Tibial nerve (tissue), 4 donors: ENCODE data around the gene ACVR1B. TPM values are rescaled to one million over a fixed set of nuclear protein-coding genes. Genes with fewer than 3 reads are reported as not detected.

Source experiments
- DNase-seq, 2 donors: peaks; one replicate each; pipeline ENCODE4 v3.0.0-alpha.2; 2019; ENCODE audit warnings: low spot score in 2 of 2
- H3K27ac ChIP-seq, 4 donors: fragments of 200-600 bp; sonication (generic) in 3 of 4; one replicate each; pipeline ENCODE4 v1.5.1; 2017 to 2019; ENCODE audit warnings: mild to moderate bottlenecking in 1 of 4
- H3K27me3 ChIP-seq, 2 donors: fragments of 200-600 bp; sonication (generic) in 1 of 2; one replicate each; pipeline versions ENCODE4 v1.5.1 to v1.6.0; 2017 to 2019
- H3K36me3 ChIP-seq, 3 donors: fragments of 200-600 bp; sonication (generic); one replicate each; pipeline ENCODE4 v1.5.1; 2018 to 2019
- H3K4me1 ChIP-seq, 4 donors: fragments of 200-600 bp; sonication (generic) in 3 of 4; one replicate each; pipeline ENCODE4 v1.5.1; 2017 to 2019
- H3K4me3 ChIP-seq, 4 donors: fragments of 200-600 bp; sonication (generic) in 3 of 4; one replicate each; pipeline ENCODE4 v1.5.1; 2017 to 2019; ENCODE audit warnings: mild to moderate bottlenecking in 1 of 4, moderate library complexity in 1 of 4
- H3K9me3 ChIP-seq, 4 donors: fragments of 200-600 bp; sonication (generic) in 3 of 4; one replicate each; pipeline ENCODE4 v1.5.1; 2017 to 2019
- EP300 ChIP-seq, 2 donors: sonication (generic); formaldehyde crosslinking; IDR thresholded peaks; one replicate each; pipeline ENCODE4 v1.6.1; 2017; ENCODE audit warnings: antibody characterized with exemption in 2 of 2, mild to moderate bottlenecking in 1 of 2
- POLR2A ChIP-seq, 2 donors: fragments of 450-650 bp; IDR thresholded peaks; one replicate each; pipeline ENCODE4 v1.6.1; 2017; ENCODE audit warnings: antibody characterized with exemption in 2 of 2, mild to moderate bottlenecking in 2 of 2, moderate library complexity in 2 of 2
- WGBS, 2 donors: methylation state at CpG; one replicate each; pipeline ENCODE4 v1.1.5; 2018; 5-methylcytosine and 5-hydroxymethylcytosine counted together
- total RNA-seq, 4 donors: library from RNA; depleted of rRNA; stranded (reverse); fragments of >200 nt; gene quantifications; one replicate each; pipeline ENCODE4 v1.1.0, GENCODE V29; 2016
- TF ChIP-seq, protein P1 (sequence below), 5 experiments: fragments of 200-600 bp in 3 of 5; fragments of 450-650 bp in 2 of 5; sonication (generic) in 3 of 5; IDR thresholded peaks; one replicate each; pipeline ENCODE4 v1.5.1; 2016 to 2019; ENCODE audit warnings: antibody characterized with exemption in 5 of 5, mild to moderate bottlenecking in 3 of 5, moderate library complexity in 2 of 5

The ACVR1B gene
- total RNA-seq, 4 donors from 2014 or later = 11.6 to 19.8 (median 17.1) TPM

- Histone ChIP-seq H3K27ac (no peak overlapping the region), H3K27me3 (no peaks in the 10 kb centered on the region), H3K9me3 (no peaks in the 10 kb centered on the region), H3K4me1 (peaks cover 0 to 40% (median 16%) of the 10 kb centered on the region in 4 donors), H3K4me3 (no peak overlapping the region), H3K36me3 (no peaks in the 10 kb centered on the region)
- TF ChIP-seq, protein P1, sequence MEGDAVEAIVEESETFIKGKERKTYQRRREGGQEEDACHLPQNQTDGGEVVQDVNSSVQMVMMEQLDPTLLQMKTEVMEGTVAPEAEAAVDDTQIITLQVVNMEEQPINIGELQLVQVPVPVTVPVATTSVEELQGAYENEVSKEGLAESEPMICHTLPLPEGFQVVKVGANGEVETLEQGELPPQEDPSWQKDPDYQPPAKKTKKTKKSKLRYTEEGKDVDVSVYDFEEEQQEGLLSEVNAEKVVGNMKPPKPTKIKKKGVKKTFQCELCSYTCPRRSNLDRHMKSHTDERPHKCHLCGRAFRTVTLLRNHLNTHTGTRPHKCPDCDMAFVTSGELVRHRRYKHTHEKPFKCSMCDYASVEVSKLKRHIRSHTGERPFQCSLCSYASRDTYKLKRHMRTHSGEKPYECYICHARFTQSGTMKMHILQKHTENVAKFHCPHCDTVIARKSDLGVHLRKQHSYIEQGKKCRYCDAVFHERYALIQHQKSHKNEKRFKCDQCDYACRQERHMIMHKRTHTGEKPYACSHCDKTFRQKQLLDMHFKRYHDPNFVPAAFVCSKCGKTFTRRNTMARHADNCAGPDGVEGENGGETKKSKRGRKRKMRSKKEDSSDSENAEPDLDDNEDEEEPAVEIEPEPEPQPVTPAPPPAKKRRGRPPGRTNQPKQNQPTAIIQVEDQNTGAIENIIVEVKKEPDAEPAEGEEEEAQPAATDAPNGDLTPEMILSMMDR (IDR thresholded peaks at IDR 0.05) = no peak
- TF ChIP-seq POLR2A (IDR thresholded peaks at IDR 0.05) = no peak
- TF ChIP-seq EP300 (IDR thresholded peaks at IDR 0.05) = no peak
- WGBS, 2 donors = 68 to 75% methylated on average over 3 of the region's 3 CpGs
- no peak for DNase-seq
These were observed 26.0 kb upstream of the ACVR1B start for GRCh38 chr12:51925346-51926063.

GRCh38 chr12:51926064-51926632 lies 25.4 kb upstream of the ACVR1B start:
- Histone ChIP-seq H3K36me3 (no peaks in the 10 kb centered on the region), H3K27ac (no peak overlapping the region), H3K4me1 (peaks cover 0 to 33% (median 16%) of the 10 kb centered on the region in 4 donors), H3K4me3 (no peak overlapping the region), H3K27me3 (no peaks in the 10 kb centered on the region), H3K9me3 (no peaks in the 10 kb centered on the region)
- TF ChIP-seq POLR2A (IDR thresholded peaks at IDR 0.05) (no peak), EP300 (IDR thresholded peaks at IDR 0.05) (no peak)
- TF ChIP-seq, protein P1 (IDR thresholded peaks at IDR 0.05) = no peak
- 73 to 78% methylated on average over 8 of the region's 8 CpGs for WGBS, 2 donors
- no peak for DNase-seq

DNA sequence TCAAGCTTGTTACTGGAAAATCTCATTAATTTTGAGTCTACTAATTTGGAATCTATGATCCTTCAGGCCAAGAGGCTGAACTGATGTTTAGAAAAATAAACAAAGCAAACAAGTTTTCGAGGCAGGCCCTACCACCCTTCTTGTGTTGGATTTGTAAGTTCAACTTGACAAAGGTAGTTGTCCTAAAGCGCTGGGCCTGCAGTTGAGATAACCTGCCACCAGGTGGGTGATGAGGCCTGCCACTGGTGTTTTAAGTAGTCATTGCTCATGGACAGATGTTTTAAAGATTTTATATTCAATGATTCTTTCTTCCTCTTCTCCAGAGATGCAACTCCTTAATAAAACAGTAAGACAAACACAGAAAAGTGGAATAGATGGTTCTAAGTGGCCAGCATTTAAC lies 24.8 kb upstream of the ACVR1B start:
- Histone ChIP-seq H3K27me3 (no peaks in the 10 kb centered on the region), H3K27ac (no peak overlapping the region), H3K36me3 (no peaks in the 10 kb centered on the region), H3K4me3 (no peak overlapping the region), H3K4me1 (peaks cover 0 to 28% (median 16%) of the 10 kb centered on the region in 4 donors), H3K9me3 (no peaks in the 10 kb centered on the region)
- WGBS, 2 donors = 88 to 94% methylated on average over 2 of the region's 2 CpGs
- TF ChIP-seq POLR2A (IDR thresholded peaks at IDR 0.05) (no peak), EP300 (IDR thresholded peaks at IDR 0.05) (no peak)
- TF ChIP-seq, protein P1 (IDR thresholded peaks at IDR 0.05) = peak in 3 of 5 experiments; percentile 13 to 30 (median 13)
- no peak for DNase-seq

- no peaks in the 10 kb centered on the region for H3K36me3 ChIP-seq
- 79% methylated on average over 5 of the region's 5 CpGs for WGBS, 2 donors
- H3K9me3 ChIP-seq = no peaks in the 10 kb centered on the region
- no peaks in the 10 kb centered on the region for H3K27me3 ChIP-seq
- H3K4me1 ChIP-seq = no peaks in the 10 kb centered on the region
- no peak overlapping the region for H3K27ac ChIP-seq
- H3K4me3 ChIP-seq = no peak overlapping the region
- no peak for DNase-seq
- TF ChIP-seq, protein P1 (IDR thresholded peaks at IDR 0.05) = no peak
- TF ChIP-seq POLR2A (IDR thresholded peaks at IDR 0.05) (no peak), EP300 (IDR thresholded peaks at IDR 0.05) (no peak)
These were observed 19.1 kb upstream of the ACVR1B start for GRCh38 chr12:51932218-51933076.
